ENCODE measurements around the gene PRDX3.

Gene PRDX3

GRCh38 chr10:119119400-119119799 is 59.2 kb downstream of the PRDX3 start:
- DNase-seq: no peak

- DNase-seq: no peak
Measured at GRCh38 chr10:119118231-119118630, 60.4 kb downstream of the PRDX3 start.
